Measurements from ENCODE around the gene MMP17. TPM values are rescaled to one million over a fixed set of nuclear protein-coding genes. Genes with fewer than 3 reads are reported as not detected.

The MMP17 gene
- total RNA-seq, 4 donors from 2014 or later = 1.3 to 3.1 (median 1.9) TPM

DNA sequence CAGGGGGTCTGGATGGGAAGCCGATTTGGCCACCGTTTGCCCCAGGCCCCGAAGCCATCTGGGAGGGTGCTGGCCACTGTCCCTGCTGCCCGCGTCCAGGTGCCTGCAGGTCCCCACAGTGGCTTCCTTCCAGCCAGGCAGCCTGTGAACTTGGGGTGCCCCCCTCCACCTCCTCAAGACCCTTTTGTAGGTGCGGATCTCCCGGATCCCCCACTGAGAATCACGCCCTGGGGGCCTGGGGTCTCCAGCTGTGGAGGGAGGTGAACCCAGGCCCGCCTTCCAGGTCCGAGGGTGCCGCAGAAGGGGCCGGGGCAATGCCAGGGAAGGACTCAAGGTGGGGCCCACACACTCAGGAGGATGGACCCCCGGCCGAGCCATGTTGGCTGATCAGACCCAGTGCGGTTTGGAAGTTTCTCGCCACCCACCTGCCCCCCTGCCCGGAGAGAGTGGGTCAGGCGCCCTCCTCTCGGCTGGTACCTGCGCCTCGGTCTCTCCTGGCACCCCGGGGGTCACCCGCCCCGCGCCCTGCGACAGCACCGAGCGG, 1.7 kb downstream of the MMP17 start:
- H3K4me3 ChIP-seq = peak overlapping the region; percentile 20 to 67 (median 48)
- H3K9me3 ChIP-seq = no peaks in the 10 kb centered on the region
- H3K36me3 ChIP-seq = no peaks in the 10 kb centered on the region
- TF ChIP-seq, protein P1, sequence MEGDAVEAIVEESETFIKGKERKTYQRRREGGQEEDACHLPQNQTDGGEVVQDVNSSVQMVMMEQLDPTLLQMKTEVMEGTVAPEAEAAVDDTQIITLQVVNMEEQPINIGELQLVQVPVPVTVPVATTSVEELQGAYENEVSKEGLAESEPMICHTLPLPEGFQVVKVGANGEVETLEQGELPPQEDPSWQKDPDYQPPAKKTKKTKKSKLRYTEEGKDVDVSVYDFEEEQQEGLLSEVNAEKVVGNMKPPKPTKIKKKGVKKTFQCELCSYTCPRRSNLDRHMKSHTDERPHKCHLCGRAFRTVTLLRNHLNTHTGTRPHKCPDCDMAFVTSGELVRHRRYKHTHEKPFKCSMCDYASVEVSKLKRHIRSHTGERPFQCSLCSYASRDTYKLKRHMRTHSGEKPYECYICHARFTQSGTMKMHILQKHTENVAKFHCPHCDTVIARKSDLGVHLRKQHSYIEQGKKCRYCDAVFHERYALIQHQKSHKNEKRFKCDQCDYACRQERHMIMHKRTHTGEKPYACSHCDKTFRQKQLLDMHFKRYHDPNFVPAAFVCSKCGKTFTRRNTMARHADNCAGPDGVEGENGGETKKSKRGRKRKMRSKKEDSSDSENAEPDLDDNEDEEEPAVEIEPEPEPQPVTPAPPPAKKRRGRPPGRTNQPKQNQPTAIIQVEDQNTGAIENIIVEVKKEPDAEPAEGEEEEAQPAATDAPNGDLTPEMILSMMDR (IDR thresholded peaks at IDR 0.05) = no peak
- TF ChIP-seq POLR2A (IDR thresholded peaks at IDR 0.05) = no peak
- H3K27ac ChIP-seq = peak overlapping the region; percentile 6 to 83 (median 54)
- intact Hi-C loops (cut with DNase I) = loop anchor here (10.0 kb wide), 2 partner anchors 215 to 725 kb away; no protein-coding TSS in a partner anchor
- peaks cover 0 to 93% (median 9%) of the 10 kb centered on the region in 4 donors for H3K27me3 ChIP-seq
- no peak for DNase-seq
- WGBS, 2 donors = 4 to 18% methylated on average over 2 to 15 of the region's 28 CpGs
- peaks cover 32 to 76% (median 43%) of the 10 kb centered on the region in 3 donors for H3K4me1 ChIP-seq

DNA sequence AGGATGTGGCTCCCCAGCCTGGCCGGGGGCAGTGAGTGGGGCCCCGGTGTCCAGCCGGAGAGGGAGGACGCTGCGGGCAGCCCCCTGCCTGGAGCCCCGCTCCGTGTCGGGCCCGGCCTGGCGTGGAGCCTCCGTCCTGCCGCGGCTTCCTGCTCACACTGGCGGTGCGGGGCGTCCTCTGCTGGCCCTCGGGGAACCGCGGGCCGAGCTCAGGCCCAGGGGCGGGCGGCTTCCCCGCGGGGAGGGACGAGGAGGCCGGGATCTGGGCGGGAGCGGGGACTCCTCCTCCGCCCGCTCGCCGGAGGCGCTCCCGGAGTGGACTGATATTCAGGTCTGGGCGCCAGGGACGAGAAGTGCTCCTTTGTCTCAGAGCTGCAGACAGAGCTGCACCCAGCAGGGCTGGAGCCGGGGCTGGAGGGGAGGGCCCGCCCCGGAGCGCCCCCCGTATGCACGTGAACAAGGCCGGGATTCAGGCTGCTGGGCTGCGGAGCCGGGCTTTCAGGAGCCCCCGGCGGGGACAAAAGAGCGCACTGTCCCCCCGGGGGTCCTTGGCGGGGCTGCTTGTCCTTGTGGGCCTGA, 2.2 kb downstream of the MMP17 start:
- Histone ChIP-seq H3K9me3 (no peaks in the 10 kb centered on the region), H3K36me3 (no peaks in the 10 kb centered on the region), H3K4me1 (peaks cover 30 to 76% (median 43%) of the 10 kb centered on the region in 3 donors), H3K4me3 (peak overlapping the region; percentile 20 to 67 (median 48)), H3K27me3 (peaks cover 0 to 93% (median 9%) of the 10 kb centered on the region in 4 donors), H3K27ac (peak overlapping the region; percentile 6 to 83 (median 54))
- intact Hi-C loops (cut with DNase I) = no loop called here
- DNase-seq = no peak
- TF ChIP-seq, protein P1 (IDR thresholded peaks at IDR 0.05) = peak in 5 of 6 experiments; percentile 35 to 63 (median 41)
- TF ChIP-seq POLR2A (IDR thresholded peaks at IDR 0.05) = no peak
- whole genome bisulfite sequencing, 2 donors = 0% methylated on average over 1 to 2 of the region's 50 CpGs

- Histone ChIP-seq H3K36me3 (no peaks in the 10 kb centered on the region), H3K27me3 (peaks cover 0 to 95% (median 9%) of the 10 kb centered on the region in 4 donors), H3K9me3 (no peaks in the 10 kb centered on the region), H3K27ac (peak overlapping the region; percentile 31 to 83 (median 56)), H3K4me1 (peaks cover 30 to 75% (median 43%) of the 10 kb centered on the region in 3 donors), H3K4me3 (peak overlapping the region; percentile 20 to 67 (median 48))
- intact Hi-C loops (cut with DNase I) = no loop called here
- no peak for TF ChIP-seq POLR2A (IDR thresholded peaks at IDR 0.05)
- TF ChIP-seq, protein P1 (IDR thresholded peaks at IDR 0.05) = no peak
- 3 to 10% methylated on average over 2 to 10 of the region's 33 CpGs for WGBS, 2 donors
- no peak for DNase-seq
Measured at GRCh38 chr12:131830914-131831571, 2.9 kb downstream of the MMP17 start.

GRCh38 chr12:131831635-131832041, 3.4 kb downstream of the MMP17 start:
- DNase-seq = no peak
- Histone ChIP-seq H3K27ac (peak overlapping the region; percentile 31 to 83 (median 56)), H3K4me3 (peak overlapping the region; percentile 12 to 67 (median 48)), H3K4me1 (peaks cover 30 to 75% (median 43%) of the 10 kb centered on the region in 3 donors), H3K36me3 (no peaks in the 10 kb centered on the region), H3K9me3 (no peaks in the 10 kb centered on the region), H3K27me3 (peaks cover 0 to 94% (median 9%) of the 10 kb centered on the region in 4 donors)
- WGBS, 2 donors = no CpG with 5 or more reads among the region's 16 CpGs
- intact Hi-C loops (cut with DNase I) = no loop called here
- TF ChIP-seq, protein P1 (IDR thresholded peaks at IDR 0.05) = no peak
- TF ChIP-seq POLR2A (IDR thresholded peaks at IDR 0.05) = no peak

Measured in esophagus squamous epithelium (tissue), 5 donors.